GM20000 (cell line): ENCODE measurements around the gene SP4.

Experiments
- DNase-seq: peaks from one replicate; pipeline ENCODE4 v3.0.0; 2012; ENCODE audit warnings: low spot score
- TF ChIP-seq, protein P1 (sequence below): IDR thresholded peaks from 2 replicates; pipeline ENCODE4 v1.5.1; 2012; ENCODE audit warnings: mild to moderate bottlenecking, control low read depth; ENCODE audit errors: extremely low read depth, missing control alignments

The SP4 gene

DNA sequence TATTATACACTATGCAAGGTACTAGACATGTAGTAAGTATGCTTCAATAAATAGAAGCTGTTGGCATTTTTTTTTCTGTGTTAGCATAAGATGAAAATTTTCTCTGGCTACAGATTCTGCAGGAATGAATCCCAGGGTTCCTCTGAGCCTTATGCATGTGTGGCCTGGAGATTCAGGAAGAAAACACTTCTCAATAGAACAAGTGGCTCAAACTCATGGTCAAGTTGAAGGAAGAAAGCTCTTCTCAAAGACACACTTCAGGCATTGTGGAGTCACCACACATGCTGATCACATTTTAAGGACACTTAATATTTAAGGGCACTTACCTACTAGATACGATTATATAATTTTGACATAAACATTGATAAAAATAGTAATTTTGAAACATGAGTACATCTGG, 134.5 kb downstream of the SP4 start:
- DNase-seq, result no peak
- TF ChIP-seq, protein P1, sequence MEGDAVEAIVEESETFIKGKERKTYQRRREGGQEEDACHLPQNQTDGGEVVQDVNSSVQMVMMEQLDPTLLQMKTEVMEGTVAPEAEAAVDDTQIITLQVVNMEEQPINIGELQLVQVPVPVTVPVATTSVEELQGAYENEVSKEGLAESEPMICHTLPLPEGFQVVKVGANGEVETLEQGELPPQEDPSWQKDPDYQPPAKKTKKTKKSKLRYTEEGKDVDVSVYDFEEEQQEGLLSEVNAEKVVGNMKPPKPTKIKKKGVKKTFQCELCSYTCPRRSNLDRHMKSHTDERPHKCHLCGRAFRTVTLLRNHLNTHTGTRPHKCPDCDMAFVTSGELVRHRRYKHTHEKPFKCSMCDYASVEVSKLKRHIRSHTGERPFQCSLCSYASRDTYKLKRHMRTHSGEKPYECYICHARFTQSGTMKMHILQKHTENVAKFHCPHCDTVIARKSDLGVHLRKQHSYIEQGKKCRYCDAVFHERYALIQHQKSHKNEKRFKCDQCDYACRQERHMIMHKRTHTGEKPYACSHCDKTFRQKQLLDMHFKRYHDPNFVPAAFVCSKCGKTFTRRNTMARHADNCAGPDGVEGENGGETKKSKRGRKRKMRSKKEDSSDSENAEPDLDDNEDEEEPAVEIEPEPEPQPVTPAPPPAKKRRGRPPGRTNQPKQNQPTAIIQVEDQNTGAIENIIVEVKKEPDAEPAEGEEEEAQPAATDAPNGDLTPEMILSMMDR, result no peak
